Pericardium fibroblast (primary cell): ENCODE measurements around the gene CALHM2. TPM values are rescaled to one million over a fixed set of nuclear protein-coding genes. Genes with fewer than 3 reads are reported as not detected.

Source experiments
- total RNA-seq: library from RNA; depleted of rRNA; stranded (reverse); fragments of >200 nt; gene quantifications from 2 replicates; pipeline ENCODE4 v1.2.3, GENCODE V29; 2015

Gene CALHM2
- total RNA-seq, result 84.4 and 88.9 TPM in 2 replicates

DNA sequence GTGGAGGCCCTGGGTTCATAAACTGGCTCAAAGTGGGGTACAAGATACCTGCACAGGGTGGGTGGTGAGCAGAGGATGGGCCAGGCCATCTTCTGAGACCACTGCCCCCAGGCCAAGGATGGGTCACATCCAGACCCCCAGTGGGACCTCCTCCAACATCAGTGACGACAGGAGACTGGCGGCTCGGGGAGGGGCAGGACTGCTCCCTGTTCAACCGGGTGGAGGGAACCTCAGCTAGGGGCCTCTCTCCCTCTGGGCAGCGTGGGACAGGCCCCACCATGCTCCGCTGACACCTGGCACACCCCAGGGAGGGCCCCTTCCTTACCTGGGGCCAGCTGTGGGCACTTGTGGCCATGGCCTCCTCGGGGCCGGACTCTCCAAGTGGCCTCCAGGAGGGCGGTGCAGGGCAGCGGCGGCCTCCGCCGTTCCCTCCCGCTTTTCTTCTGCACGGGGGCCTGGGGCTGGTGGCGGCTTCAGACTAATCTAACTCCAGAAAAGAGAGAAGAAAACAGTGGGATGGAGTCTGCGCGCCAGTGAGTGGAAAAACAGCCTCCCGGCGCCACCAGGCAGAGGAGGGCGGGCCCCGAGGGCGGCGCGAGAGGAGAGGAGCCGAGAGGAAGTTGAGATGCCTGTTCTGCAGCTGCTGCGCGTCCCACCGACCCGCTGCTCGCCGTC, at the start of gene CALHM2:
CALHM2 (minus strand) TSS at position 540 of the 675 bp plus-strand sequence. CDS start 2,429 bp downstream, outside the sequence.

DNA sequence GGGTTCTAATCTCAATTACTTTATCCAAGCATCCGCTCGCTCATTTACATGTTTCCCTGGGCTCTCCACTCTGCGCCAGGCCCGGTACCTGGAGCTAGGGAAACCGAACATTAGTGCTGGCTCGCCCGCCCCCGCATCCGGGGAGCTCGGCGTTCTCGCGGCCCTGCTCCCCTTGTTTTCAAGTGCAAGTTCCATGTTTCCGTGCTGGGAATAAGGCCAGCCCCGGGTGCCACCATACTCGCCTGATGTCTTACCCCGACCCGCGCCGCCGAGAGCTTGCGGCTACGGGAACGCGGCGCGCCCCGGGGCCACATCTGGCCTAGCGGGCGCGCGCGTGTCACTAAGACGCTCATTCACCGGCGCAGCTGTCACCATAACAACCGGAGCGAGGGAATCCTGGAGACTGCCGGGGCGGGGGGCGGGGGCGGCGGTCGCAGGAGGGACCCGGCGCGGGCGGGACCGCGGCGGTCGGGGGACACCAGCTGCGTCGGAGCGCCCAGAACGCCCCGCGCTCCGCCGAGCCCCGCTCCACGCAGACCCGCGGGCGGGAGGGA, 41.3 kb upstream of the CALHM2 start, which contains the start of gene NEURL1:
NEURL1 (plus strand) TSS at position 344 of the 554 bp plus-strand sequence. CDS start 683 bp downstream, outside the sequence.

DNA sequence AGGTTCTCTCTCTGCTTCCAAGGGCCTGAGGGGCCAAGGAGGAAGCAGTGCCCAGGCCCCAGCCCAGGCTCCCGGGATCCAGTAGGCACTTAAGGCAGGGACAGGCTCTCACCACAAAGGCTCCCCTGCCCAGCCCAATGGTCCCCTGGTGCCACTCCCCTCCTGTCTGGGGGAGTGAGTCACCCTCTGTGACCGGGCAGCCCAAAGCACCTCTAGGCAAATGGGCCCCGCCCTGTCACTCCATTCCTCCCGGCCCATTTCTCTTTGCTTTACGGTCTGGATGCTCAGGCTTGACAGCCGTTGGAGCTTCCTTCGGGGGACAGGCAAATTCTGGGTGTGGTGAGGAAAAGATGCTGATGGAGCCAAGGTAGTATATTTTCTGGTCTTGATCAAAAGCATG, 27.0 kb upstream of the CALHM2 start, which contains the start of gene CALHM3:
CALHM3 (minus strand) TSS at position 106 of the 400 bp plus-strand sequence. CDS start 208 bp downstream, outside the sequence.

DNA sequence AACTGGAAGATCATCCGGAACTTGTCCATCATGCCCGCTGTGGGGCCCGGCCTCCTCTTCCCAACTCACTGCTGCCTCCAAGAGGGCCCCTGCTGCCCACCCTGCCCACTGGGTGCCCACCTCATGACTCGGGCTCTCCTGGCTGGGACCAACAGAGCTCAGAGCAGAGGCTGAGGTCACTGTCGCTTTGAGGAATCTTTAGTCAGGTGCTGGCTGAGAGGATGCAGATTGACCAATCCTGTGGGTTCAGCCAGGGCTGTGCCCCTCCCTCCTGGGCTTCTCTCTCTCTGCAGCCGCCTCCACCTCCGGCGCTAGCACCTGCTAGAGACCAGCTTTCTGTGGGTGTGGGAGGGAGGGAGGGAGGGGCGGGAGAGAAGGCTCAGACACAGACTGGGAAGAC, 6.5 kb upstream of the CALHM2 start, which contains the start of gene CALHM1:
CALHM1 (minus strand) TSS at position 181 of the 400 bp plus-strand sequence; CDS start at position 32, 149 bp downstream.

Other genes with a start within 250 kb of the CALHM2 start
- 0.09 and 0.12 TPM in 2 replicates for gene RPEL1, start 206.5 kb downstream of the CALHM2 start, total RNA-seq
- 0.09 and 0.12 TPM in 2 replicates for gene INA, start 175.2 kb downstream of the CALHM2 start, total RNA-seq
- 6.1 and 9.2 TPM in 2 replicates for gene PCGF6, start 101.2 kb downstream of the CALHM2 start, total RNA-seq
- gene TAF5, start 84.4 kb downstream of the CALHM2 start, total RNA-seq, result 2.3 and 4.9 TPM in 2 replicates
- gene ATP5MK, start 55.9 kb downstream of the CALHM2 start, total RNA-seq, result 255 and 293 TPM in 2 replicates
- gene PDCD11, start 55.7 kb downstream of the CALHM2 start, total RNA-seq, result 16.0 and 18.9 TPM in 2 replicates
- gene CALHM1, start 6.5 kb upstream of the CALHM2 start, total RNA-seq, result not detected in 2 replicates
- 0.58 TPM in 1 of 2 replicates, not detected in the other for gene CALHM3, start 26.9 kb upstream of the CALHM2 start, total RNA-seq
- gene NEURL1, start 41.3 kb upstream of the CALHM2 start, total RNA-seq, result under 0.01 and 2.4 TPM in 2 replicates